Neural cell (in vitro differentiated cells): ENCODE measurements around the gene PDE2A. TPM values are rescaled to one million over a fixed set of nuclear protein-coding genes. Genes with fewer than 3 reads are reported as not detected.

ENCODE experiments used
- H2AFZ ChIP-seq: fragments of 200-600, 300-800 bp; sonication (generic), shearing (Covaris generic); 2 replicates; pipeline ENCODE4 v1.6.0; 2014; ENCODE audit warnings: low read depth, mild to moderate bottlenecking, antibody characterized with exemption, low read length, moderate library complexity
- H3F3A ChIP-seq: fragments of 200-600 bp; shearing (Covaris generic); 2 replicates; pipeline ENCODE4 v1.6.1; 2016; ENCODE audit warnings: mild to moderate bottlenecking, moderate library complexity, mixed read lengths, antibody characterized with exemption, low read length; ENCODE audit not compliant: insufficient read depth, poor library complexity, severe bottlenecking
- H3K27ac ChIP-seq: fragments of 200-600, 300-800 bp; sonication (generic), shearing (Covaris generic); 2 replicates; pipeline ENCODE4 v1.5.1; 2014; ENCODE audit warnings: mild to moderate bottlenecking, low read length, moderate library complexity
- H3K27me3 ChIP-seq: fragments of 300-800, 200-600 bp; sonication (generic), shearing (Covaris generic); 2 replicates; pipeline ENCODE4 v1.6.0; 2014; ENCODE audit warnings: mild to moderate bottlenecking, low read depth, low read length, moderate library complexity; ENCODE audit not compliant: insufficient read depth
- H3K36me3 ChIP-seq: fragments of 300-800, 200-600 bp; sonication (generic), shearing (Covaris generic); 2 replicates; pipeline ENCODE4 v1.5.1; 2014; ENCODE audit warnings: mild to moderate bottlenecking, antibody characterized with exemption, low read length, moderate library complexity; ENCODE audit not compliant: insufficient read depth
- H3K4me2 ChIP-seq: fragments of 300-800, 200-600 bp; sonication (generic), shearing (Covaris generic); 2 replicates; pipeline ENCODE4 v1.6.0; 2014; ENCODE audit warnings: mild to moderate bottlenecking, low read length
- H3K4me3 ChIP-seq: fragments of 300-800, 200-600 bp; sonication (generic), shearing (Covaris generic); 2 replicates; pipeline ENCODE4 v1.5.1; 2014; ENCODE audit warnings: mild to moderate bottlenecking, low read length, moderate library complexity
- H3K79me2 ChIP-seq: fragments of 200-600 bp; shearing (Covaris generic); replicated peaks from 2 replicates; pipeline ENCODE4 v1.6.0; 2014; ENCODE audit warnings: mild to moderate bottlenecking, low read length, moderate library complexity; ENCODE audit not compliant: insufficient read depth
- H3K9ac ChIP-seq: fragments of 300-800, 200-600 bp; sonication (generic), shearing (Covaris generic); 2 replicates; pipeline ENCODE4 v1.6.1; 2016; ENCODE audit warnings: mild to moderate bottlenecking, low read length, mixed read lengths
- H3K9me2 ChIP-seq: fragments of 200-600 bp; shearing (Covaris generic); 2 replicates; pipeline ENCODE4 v1.6.1; 2016; ENCODE audit warnings: mild to moderate bottlenecking, low read length, mixed read lengths; ENCODE audit not compliant: insufficient read depth
- H3K9me3 ChIP-seq: fragments of 200-600, 300-800 bp; sonication (generic), shearing (Covaris generic); 2 replicates; pipeline ENCODE4 v1.6.1; 2016; ENCODE audit warnings: mild to moderate bottlenecking, mixed run types, low read length, moderate library complexity, mixed read lengths
- H4K20me1 ChIP-seq: fragments of 200-600 bp; shearing (Covaris generic); 2 replicates; pipeline ENCODE4 v1.6.1; 2016; ENCODE audit warnings: mild to moderate bottlenecking, mixed run types; ENCODE audit not compliant: insufficient read depth
- CTCF ChIP-seq: fragments of 450-650 bp; IDR thresholded peaks from 2 replicates; pipeline ENCODE4 v1.5.1; 2014; ENCODE audit warnings: antibody characterized with exemption, mild to moderate bottlenecking, moderate library complexity; ENCODE audit not compliant: poor library complexity, severe bottlenecking
- EP300 ChIP-seq: fragments of 450-650 bp; conservative IDR thresholded peaks from 2 replicates; pipeline ENCODE4 v1.6.1; 2014; ENCODE audit warnings: antibody characterized with exemption, mild to moderate bottlenecking, moderate library complexity; ENCODE audit not compliant: poor library complexity, severe bottlenecking
- EZH2 ChIP-seq: fragments of 200-600, 300-800 bp; shearing (Covaris generic), sonication (generic); IDR thresholded peaks from 2 replicates; pipeline ENCODE4 v1.6.1; 2014; ENCODE audit warnings: antibody characterized with exemption, low read length, borderline replicate concordance, mild to moderate bottlenecking; ENCODE audit not compliant: insufficient read depth, poor library complexity, severe bottlenecking
- MXI1 ChIP-seq: fragments of 450-650 bp; conservative IDR thresholded peaks from 2 replicates; pipeline ENCODE4 v1.6.1; 2014; ENCODE audit warnings: antibody characterized with exemption, mild to moderate bottlenecking; ENCODE audit not compliant: poor library complexity, severe bottlenecking
- POLR2AphosphoS5 ChIP-seq: IDR thresholded peaks from 2 replicates; pipeline ENCODE4 v1.6.1; 2012
- RAD21 ChIP-seq: fragments of 450-650 bp; conservative IDR thresholded peaks from 2 replicates; pipeline ENCODE4 v1.6.1; 2014; ENCODE audit warnings: antibody characterized with exemption, mild to moderate bottlenecking, moderate library complexity
- SMC3 ChIP-seq: fragments of 450-650 bp; conservative IDR thresholded peaks from 2 replicates; pipeline ENCODE4 v1.6.1; 2014; ENCODE audit warnings: antibody characterized with exemption, mild to moderate bottlenecking, moderate library complexity; ENCODE audit not compliant: poor library complexity
- TAF1 ChIP-seq: IDR thresholded peaks from 2 replicates; pipeline ENCODE4 v1.6.1; 2012; ENCODE audit warnings: low read depth
- polyA plus RNA-seq: library from polyadenylated mRNA; depleted of rRNA; stranded (reverse); fragments of >200 nt; gene quantifications from 2 replicates; pipeline ENCODE4 v1.2.3, GENCODE V29; 2014
- TF ChIP-seq, protein P1 (sequence below): IDR thresholded peaks from 2 replicates; pipeline ENCODE4 v1.6.1; 2012; ENCODE audit warnings: borderline replicate concordance

PDE2A gene
- polyA plus RNA-seq, 1 donor from 2014 or later: 11.6 TPM

- no peak for TF ChIP-seq MXI1
- peak; percentile 95 for TF ChIP-seq CTCF
- no peak for TF ChIP-seq POLR2AphosphoS5
- no peak for TF ChIP-seq EZH2
- TF ChIP-seq RAD21: peak; percentile 94
- TF ChIP-seq SMC3: peak; percentile 94
- TF ChIP-seq, protein P1, sequence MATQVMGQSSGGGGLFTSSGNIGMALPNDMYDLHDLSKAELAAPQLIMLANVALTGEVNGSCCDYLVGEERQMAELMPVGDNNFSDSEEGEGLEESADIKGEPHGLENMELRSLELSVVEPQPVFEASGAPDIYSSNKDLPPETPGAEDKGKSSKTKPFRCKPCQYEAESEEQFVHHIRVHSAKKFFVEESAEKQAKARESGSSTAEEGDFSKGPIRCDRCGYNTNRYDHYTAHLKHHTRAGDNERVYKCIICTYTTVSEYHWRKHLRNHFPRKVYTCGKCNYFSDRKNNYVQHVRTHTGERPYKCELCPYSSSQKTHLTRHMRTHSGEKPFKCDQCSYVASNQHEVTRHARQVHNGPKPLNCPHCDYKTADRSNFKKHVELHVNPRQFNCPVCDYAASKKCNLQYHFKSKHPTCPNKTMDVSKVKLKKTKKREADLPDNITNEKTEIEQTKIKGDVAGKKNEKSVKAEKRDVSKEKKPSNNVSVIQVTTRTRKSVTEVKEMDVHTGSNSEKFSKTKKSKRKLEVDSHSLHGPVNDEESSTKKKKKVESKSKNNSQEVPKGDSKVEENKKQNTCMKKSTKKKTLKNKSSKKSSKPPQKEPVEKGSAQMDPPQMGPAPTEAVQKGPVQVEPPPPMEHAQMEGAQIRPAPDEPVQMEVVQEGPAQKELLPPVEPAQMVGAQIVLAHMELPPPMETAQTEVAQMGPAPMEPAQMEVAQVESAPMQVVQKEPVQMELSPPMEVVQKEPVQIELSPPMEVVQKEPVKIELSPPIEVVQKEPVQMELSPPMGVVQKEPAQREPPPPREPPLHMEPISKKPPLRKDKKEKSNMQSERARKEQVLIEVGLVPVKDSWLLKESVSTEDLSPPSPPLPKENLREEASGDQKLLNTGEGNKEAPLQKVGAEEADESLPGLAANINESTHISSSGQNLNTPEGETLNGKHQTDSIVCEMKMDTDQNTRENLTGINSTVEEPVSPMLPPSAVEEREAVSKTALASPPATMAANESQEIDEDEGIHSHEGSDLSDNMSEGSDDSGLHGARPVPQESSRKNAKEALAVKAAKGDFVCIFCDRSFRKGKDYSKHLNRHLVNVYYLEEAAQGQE: no peak
- no peak for TF ChIP-seq EP300
- no peak for TF ChIP-seq TAF1
- no peaks in the 10 kb centered on the region for H3F3A ChIP-seq
- H3K9me3 ChIP-seq: no peaks in the 10 kb centered on the region
- no peak overlapping the region for H3K4me3 ChIP-seq
- no peak overlapping the region for H2AFZ ChIP-seq
- no peaks in the 10 kb centered on the region for H3K9me2 ChIP-seq
- H3K9ac ChIP-seq: no peak overlapping the region
- H3K4me2 ChIP-seq: no peak overlapping the region
- no peaks in the 10 kb centered on the region for H3K36me3 ChIP-seq
- peaks cover 52% of the 10 kb centered on the region for H3K27me3 ChIP-seq
- H4K20me1 ChIP-seq: no peaks in the 10 kb centered on the region
- no peak overlapping the region for H3K27ac ChIP-seq
- no peaks in the 10 kb centered on the region for H3K79me2 ChIP-seq
Observed at GRCh38 chr11:72585762-72586311, 88.4 kb downstream of the PDE2A start.

DNA sequence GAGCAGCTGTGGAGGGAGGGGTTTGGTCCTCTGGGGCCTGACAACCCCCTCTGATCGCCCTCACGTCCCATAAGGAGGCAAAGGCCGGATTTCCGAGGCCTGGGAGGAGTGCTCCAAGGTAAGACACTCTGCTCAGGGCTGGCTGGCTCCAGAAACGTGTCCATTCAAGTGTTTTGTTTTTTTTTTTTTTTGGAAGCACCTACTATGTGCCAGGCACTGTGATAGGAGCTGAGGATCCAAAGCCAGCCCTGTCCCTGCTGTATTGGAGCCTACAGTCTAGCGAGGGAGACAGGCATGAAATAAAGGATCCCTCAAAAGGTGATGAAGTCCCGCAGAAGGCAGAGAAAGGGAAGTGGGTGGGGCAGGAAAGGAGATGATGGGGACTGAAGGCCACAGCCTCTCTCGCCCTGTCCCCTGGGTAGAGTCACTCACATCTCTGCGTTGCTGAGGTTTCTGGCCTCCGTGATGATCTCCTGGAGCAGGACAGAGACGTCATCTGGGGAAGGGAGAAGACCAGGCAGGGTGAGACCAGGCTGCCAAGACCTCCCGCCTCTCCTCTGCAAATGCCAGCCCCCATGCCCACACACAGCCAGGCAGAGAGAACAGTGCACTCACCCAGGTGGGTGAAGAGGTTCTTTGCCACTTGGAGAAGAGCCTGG lies 89.2 kb downstream of the PDE2A start:
- Histone ChIP-seq H2AFZ (no peak overlapping the region), H3F3A (no peaks in the 10 kb centered on the region), H4K20me1 (no peaks in the 10 kb centered on the region), H3K27ac (no peak overlapping the region), H3K79me2 (no peaks in the 10 kb centered on the region), H3K36me3 (no peaks in the 10 kb centered on the region), H3K9ac (no peak overlapping the region), H3K4me3 (no peak overlapping the region), H3K27me3 (peaks cover 44% of the 10 kb centered on the region), H3K9me3 (no peaks in the 10 kb centered on the region), H3K4me2 (no peak overlapping the region), H3K9me2 (no peaks in the 10 kb centered on the region)
- TF ChIP-seq, protein P1: no peak
- TF ChIP-seq RAD21 (no peak), CTCF (no peak), MXI1 (no peak), SMC3 (no peak), EP300 (no peak), EZH2 (no peak), POLR2AphosphoS5 (no peak), TAF1 (no peak)
